Ovary (tissue), 3 donors: ENCODE data around the gene CCL19.

Source experiments
- EP300 ChIP-seq: sonication (generic); formaldehyde crosslinking; IDR thresholded peaks from one replicate; pipeline ENCODE4 v1.6.1; 2017; ENCODE audit warnings: antibody characterized with exemption
- POLR2A ChIP-seq: fragments of 450-650 bp; IDR thresholded peaks from one replicate; pipeline ENCODE4 v1.6.1; 2017; ENCODE audit warnings: antibody characterized with exemption, mild to moderate bottlenecking, moderate library complexity
- TF ChIP-seq, protein P1 (sequence below), 3 donors: fragments of 450-650 bp in 2 of 3; fragments of 200-600 bp in 1 of 3; IDR thresholded peaks; one replicate each; pipeline versions ENCODE4 v1.5.1 to v1.8.0; 2016 to 2022; ENCODE audit warnings: antibody characterized with exemption in 3 of 3, mild to moderate bottlenecking in 1 of 3
- donor health status: DM: no; HTN: no; CAD: no.

DNA sequence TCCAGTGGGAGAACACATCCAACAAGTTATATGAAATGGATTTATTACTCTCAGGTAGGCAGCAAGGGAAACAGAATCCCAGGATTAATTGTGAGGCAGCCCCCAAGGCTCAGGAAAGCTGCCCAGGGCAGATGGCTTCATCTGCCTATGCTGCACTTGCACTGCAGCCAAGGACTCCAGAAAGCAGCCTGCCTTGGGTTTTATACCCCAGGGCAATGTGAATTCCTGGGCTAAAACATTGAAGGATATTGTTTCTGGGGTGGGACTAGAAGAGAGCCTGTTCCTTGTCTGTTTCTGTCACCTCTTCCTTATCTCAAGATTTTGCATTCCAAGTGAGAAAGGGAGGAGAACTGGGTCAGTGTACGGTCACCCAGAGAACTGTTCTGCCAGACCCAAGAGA is 19.8 kb downstream of the CCL19 start:
- TF ChIP-seq, protein P1, sequence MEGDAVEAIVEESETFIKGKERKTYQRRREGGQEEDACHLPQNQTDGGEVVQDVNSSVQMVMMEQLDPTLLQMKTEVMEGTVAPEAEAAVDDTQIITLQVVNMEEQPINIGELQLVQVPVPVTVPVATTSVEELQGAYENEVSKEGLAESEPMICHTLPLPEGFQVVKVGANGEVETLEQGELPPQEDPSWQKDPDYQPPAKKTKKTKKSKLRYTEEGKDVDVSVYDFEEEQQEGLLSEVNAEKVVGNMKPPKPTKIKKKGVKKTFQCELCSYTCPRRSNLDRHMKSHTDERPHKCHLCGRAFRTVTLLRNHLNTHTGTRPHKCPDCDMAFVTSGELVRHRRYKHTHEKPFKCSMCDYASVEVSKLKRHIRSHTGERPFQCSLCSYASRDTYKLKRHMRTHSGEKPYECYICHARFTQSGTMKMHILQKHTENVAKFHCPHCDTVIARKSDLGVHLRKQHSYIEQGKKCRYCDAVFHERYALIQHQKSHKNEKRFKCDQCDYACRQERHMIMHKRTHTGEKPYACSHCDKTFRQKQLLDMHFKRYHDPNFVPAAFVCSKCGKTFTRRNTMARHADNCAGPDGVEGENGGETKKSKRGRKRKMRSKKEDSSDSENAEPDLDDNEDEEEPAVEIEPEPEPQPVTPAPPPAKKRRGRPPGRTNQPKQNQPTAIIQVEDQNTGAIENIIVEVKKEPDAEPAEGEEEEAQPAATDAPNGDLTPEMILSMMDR (IDR thresholded peaks at IDR 0.05): no peak
- no peak for TF ChIP-seq POLR2A
- TF ChIP-seq EP300: no peak
